ENCODE data around the gene NGFR. TPM values are rescaled to one million over a fixed set of nuclear protein-coding genes. Genes with fewer than 3 reads are reported as not detected.

NGFR gene
- total RNA-seq, 1 donor from 2014 or later, result 1.2 TPM

GRCh38 chr17:49530118-49530517, 35.0 kb downstream of the NGFR start:
- H3K4me1 Mint-ChIP-seq, result no peaks in the 10 kb centered on the region
- H3K4me3 Mint-ChIP-seq, result no peak overlapping the region
- no peak for DNase-seq
- H3K27ac Mint-ChIP-seq, result no peak overlapping the region
- intact Hi-C loops (cut with micrococcal nuclease), result no loop called here
- TF ChIP-seq CTCF (IDR thresholded peaks at IDR 0.05), result no peak
- ChIA-PET POLR2A (interaction anchor here (0.5 to 0.7 kb wide), 2 partner anchors 1200 to 1247 kb away, joined by 3 to 4 read pairs; no protein-coding TSS in a partner anchor), CTCF (interaction anchor here (1.3 kb wide), 1 partner anchor 34 kb away, joined by 3 read pairs; no protein-coding TSS in a partner anchor)
- no peaks in the 10 kb centered on the region for H3K9me3 Mint-ChIP-seq
- H3K27me3 Mint-ChIP-seq, result peaks cover 31% of the 10 kb centered on the region
- H3K36me3 Mint-ChIP-seq (ENCODE audit: low read depth), result no peaks in the 10 kb centered on the region
- ATAC-seq (ENCODE audit: low read depth), result no peak

GRCh38 chr17:49543860-49544259, 48.8 kb downstream of the NGFR start:
- H3K27me3 Mint-ChIP-seq, result peaks cover 15% of the 10 kb centered on the region
- ATAC-seq (ENCODE audit: low read depth) (no peak), DNase-seq (no peak)
- no peak overlapping the region for H3K4me3 Mint-ChIP-seq
- TF ChIP-seq CTCF (IDR thresholded peaks at IDR 0.05), result no peak
- CTCF ChIA-PET, result no interaction called here
- H3K36me3 Mint-ChIP-seq (ENCODE audit: low read depth), result no peaks in the 10 kb centered on the region
- H3K27ac Mint-ChIP-seq, result no peak overlapping the region
- H3K4me1 Mint-ChIP-seq, result no peaks in the 10 kb centered on the region
- peaks cover 15% of the 10 kb centered on the region for H3K9me3 Mint-ChIP-seq
- POLR2A ChIA-PET, result no interaction called here
- intact Hi-C loops (cut with micrococcal nuclease), result no loop called here

GRCh38 chr17:49545007-49545660, 50.0 kb downstream of the NGFR start:
- Mint-ChIP-seq H3K27me3 (peaks cover 15% of the 10 kb centered on the region), H3K27ac (no peak overlapping the region), H3K36me3 (ENCODE audit: low read depth) (no peaks in the 10 kb centered on the region), H3K4me1 (no peaks in the 10 kb centered on the region), H3K9me3 (peaks cover 15% of the 10 kb centered on the region), H3K4me3 (no peak overlapping the region)
- ATAC-seq (ENCODE audit: low read depth), result no peak
- ChIA-PET POLR2A (no interaction called here), CTCF (interaction anchor here (1.1 kb wide), 1 partner anchor 12 kb away, joined by 7 read pairs; no protein-coding TSS in a partner anchor)
- intact Hi-C loops (cut with micrococcal nuclease), result no loop called here
- no peak for DNase-seq
- TF ChIP-seq CTCF (IDR thresholded peaks at IDR 0.05), result no peak

- Mint-ChIP-seq H3K4me3 (no peak overlapping the region), H3K27ac (no peak overlapping the region), H3K4me1 (no peaks in the 10 kb centered on the region), H3K9me3 (peaks cover 11% of the 10 kb centered on the region), H3K27me3 (peaks cover 13% of the 10 kb centered on the region), H3K36me3 (ENCODE audit: low read depth) (no peaks in the 10 kb centered on the region)
- CTCF ChIA-PET, result no interaction called here
- intact Hi-C loops (cut with micrococcal nuclease), result no loop called here
- ATAC-seq (ENCODE audit: low read depth), result no peak
- POLR2A ChIA-PET, result no interaction called here
- DNase-seq, result no peak
- no peak for TF ChIP-seq CTCF (IDR thresholded peaks at IDR 0.05)
Observed at GRCh38 chr17:49545806-49546545, 50.9 kb downstream of the NGFR start.

All from activated B cell treated with CpG ODN at 0.5 μM for 24 hours (primary cell).